Nephron progenitor cell (in vitro differentiated cells): ENCODE measurements around the gene DENND4C.
"Not testable (repeated sequence)": the region's sequence is repeated elsewhere in the genome, so short reads cannot be mapped to it uniquely, and the experiment has no call there.

Experiments used
- DNase-seq: peaks from one replicate; pipeline ENCODE4 v3.0.0; 2021
- H3K27ac Mint-ChIP-seq: 2 replicates; pipeline ENCODE4 v1.8.0; 2021; ENCODE audit warnings: mild to moderate bottlenecking, moderate library complexity, mixed read lengths
- H3K27me3 Mint-ChIP-seq: 2 replicates; pipeline ENCODE4 v1.8.0; 2021; ENCODE audit warnings: mild to moderate bottlenecking, low read depth, mixed read lengths; ENCODE audit not compliant: poor library complexity
- H3K36me3 Mint-ChIP-seq: 2 replicates; pipeline ENCODE4 v1.8.0; 2021; ENCODE audit warnings: low read depth, mixed read lengths
- H3K4me1 Mint-ChIP-seq: 2 replicates; pipeline ENCODE4 v1.8.0; 2021; ENCODE audit warnings: mixed read lengths
- H3K4me3 Mint-ChIP-seq: 2 replicates; pipeline ENCODE4 v1.8.0; 2021; ENCODE audit warnings: mild to moderate bottlenecking, moderate library complexity, mixed read lengths
- H3K9me3 Mint-ChIP-seq: 2 replicates; pipeline ENCODE4 v1.8.0; 2021; ENCODE audit warnings: mild to moderate bottlenecking, moderate library complexity, mixed read lengths
- CTCF ChIP-seq: fragments of 200-600 bp; sonication (generic); IDR thresholded peaks from 2 replicates; pipeline ENCODE4 v1.5.0; 2021; ENCODE audit warnings: antibody characterized with exemption

Gene DENND4C

GRCh38 chr9:19186232-19186631 is 44.3 kb upstream of the DENND4C start:
- Mint-ChIP-seq H3K4me1 (peaks cover 15% of the 10 kb centered on the region), H3K9me3 (no peaks in the 10 kb centered on the region), H3K4me3 (no peak overlapping the region), H3K36me3 (no peaks in the 10 kb centered on the region), H3K27me3 (no peaks in the 10 kb centered on the region), H3K27ac (no peak overlapping the region)
- DNase-seq: no peak
- no peak for TF ChIP-seq CTCF

- Mint-ChIP-seq H3K4me3 (no peak overlapping the region), H3K4me1 (peaks cover 23% of the 10 kb centered on the region), H3K27me3 (no peaks in the 10 kb centered on the region), H3K27ac (no peak overlapping the region), H3K9me3 (no peaks in the 10 kb centered on the region), H3K36me3 (no peaks in the 10 kb centered on the region)
- no peak for TF ChIP-seq CTCF
- no peak for DNase-seq
Measured at GRCh38 chr9:19188771-19189170, 41.7 kb upstream of the DENND4C start.

- TF ChIP-seq CTCF: no peak
- Mint-ChIP-seq H3K27ac (peak overlapping the region; percentile 72), H3K9me3 (no peaks in the 10 kb centered on the region), H3K36me3 (no peaks in the 10 kb centered on the region), H3K4me3 (no peak overlapping the region), H3K27me3 (no peaks in the 10 kb centered on the region), H3K4me1 (peaks cover 17% of the 10 kb centered on the region)
- no peak for DNase-seq
Measured at GRCh38 chr9:19192202-19193028, 38.1 kb upstream of the DENND4C start.

GRCh38 chr9:19193029-19193324 is 37.5 kb upstream of the DENND4C start:
- TF ChIP-seq CTCF: no peak
- Mint-ChIP-seq H3K4me3 (no peak overlapping the region), H3K27ac (peak overlapping the region; percentile 72), H3K9me3 (no peaks in the 10 kb centered on the region), H3K36me3 (no peaks in the 10 kb centered on the region), H3K27me3 (no peaks in the 10 kb centered on the region), H3K4me1 (peaks cover 17% of the 10 kb centered on the region)
- no peak for DNase-seq

DNA sequence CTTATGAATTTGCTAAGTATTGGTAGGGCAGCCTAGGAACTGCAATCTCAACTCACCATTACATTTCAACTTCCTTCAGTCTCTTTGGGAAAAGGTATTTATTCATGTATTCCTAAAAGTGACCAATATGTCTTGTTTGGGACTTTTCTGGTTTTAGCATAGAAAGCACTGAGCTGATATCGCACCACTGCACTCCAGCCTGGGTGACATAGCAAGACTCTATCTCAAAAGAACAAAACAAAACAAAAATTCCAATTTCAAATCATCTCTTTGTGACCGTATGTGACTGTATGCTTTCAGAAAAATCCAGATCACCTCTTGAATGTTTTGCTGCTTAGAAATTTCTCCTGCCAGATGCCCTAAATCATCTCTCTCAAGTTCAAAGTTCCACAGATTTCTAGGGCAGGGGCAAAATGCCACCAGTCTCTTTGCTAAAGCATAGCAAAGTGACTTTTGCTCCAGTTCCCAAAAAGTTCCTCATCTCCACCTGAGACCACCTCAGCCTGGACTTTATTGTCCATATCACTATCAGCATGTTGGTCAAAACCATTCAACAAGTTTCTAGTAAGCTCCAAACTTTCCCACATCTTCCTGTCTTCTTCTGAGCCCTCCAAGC is 37.0 kb upstream of the DENND4C start:
- not testable (repeated sequence) for H3K9me3 Mint-ChIP-seq, H3K27ac Mint-ChIP-seq, H3K36me3 Mint-ChIP-seq, DNase-seq, H3K27me3 Mint-ChIP-seq, H3K4me3 Mint-ChIP-seq
- H3K4me1 Mint-ChIP-seq: peaks cover 17% of the 10 kb centered on the region

- H3K4me1 Mint-ChIP-seq: peaks cover 32% of the 10 kb centered on the region
- peaks cover 4% of the 10 kb centered on the region for H3K9me3 Mint-ChIP-seq
Measured at GRCh38 chr9:19198406-19198805, 32.1 kb upstream of the DENND4C start.

More at GRCh38 chr9:19198406-19198805, 32.1 kb upstream of the DENND4C start:
- DNase-seq: no peak
- Mint-ChIP-seq H3K27ac (no peak overlapping the region), H3K4me3 (no peak overlapping the region), H3K36me3 (no peaks in the 10 kb centered on the region), H3K27me3 (no peaks in the 10 kb centered on the region)
- no peak for TF ChIP-seq CTCF
